ENCODE results near the gene CPNE1. TPM values are rescaled to one million over a fixed set of nuclear protein-coding genes. Genes with fewer than 3 reads are reported as not detected.
"Not testable (repeated sequence)": the region's sequence is repeated elsewhere in the genome, so short reads cannot be mapped to it uniquely, and the experiment has no call there.

The CPNE1 gene
- 72.4 and 84.6 TPM in 2 replicates for total RNA-seq (2014; rRNA removed; shearing (Covaris generic))
- 85.7 and 118 TPM in 2 replicates for polyA plus RNA-seq (2015; cell fraction: cytosol; rRNA removed)
- polyA plus RNA-seq (2015; cell fraction: nucleus; rRNA removed) = 408 and 473 TPM in 2 replicates

DNA sequence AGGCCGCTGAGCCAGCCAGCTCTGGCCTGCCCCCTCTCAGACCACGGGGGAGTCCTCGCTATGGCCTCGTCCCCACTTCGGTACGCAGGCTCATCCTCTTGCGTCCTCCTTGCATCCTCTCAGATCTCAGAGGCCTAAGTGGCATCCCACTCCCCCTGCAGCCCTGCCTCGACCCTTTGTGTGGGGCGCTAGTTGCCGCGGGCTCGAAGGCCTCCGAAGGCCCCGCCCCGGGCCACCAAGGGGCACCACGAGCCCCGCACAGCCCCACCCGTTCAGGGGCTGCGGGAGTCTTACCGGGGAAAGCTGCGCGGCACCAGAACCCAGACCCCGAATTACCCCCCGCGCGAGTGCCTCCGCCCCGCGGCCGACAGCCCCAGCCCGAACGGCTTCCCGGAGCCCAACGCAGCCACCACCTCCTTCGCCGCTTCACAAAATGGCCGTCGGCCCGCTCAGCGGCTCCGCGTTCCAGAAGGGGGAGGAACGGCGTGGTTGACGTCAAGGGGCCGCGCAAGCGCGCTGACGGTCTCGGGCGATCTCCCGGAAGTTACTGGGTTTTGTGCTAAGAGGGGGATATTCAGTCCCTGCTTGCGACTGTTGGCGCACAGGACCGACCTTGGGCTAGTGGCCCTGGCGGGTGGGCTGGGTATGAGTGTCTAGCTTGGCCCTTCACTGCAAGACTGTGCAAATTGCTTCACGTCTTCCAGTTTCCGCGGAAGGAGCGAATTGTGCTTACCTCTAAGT, at the start of gene CPNE1, which contains the start of gene RBM12:
CPNE1 (minus strand) TSS at position 435 of the 741 bp plus-strand sequence. CDS start 31,977 bp downstream, outside the sequence.
RBM12 (minus strand) TSS at position 435 of the 741 bp plus-strand sequence. CDS start 9,578 bp downstream, outside the sequence.
- peak; percentile 95 for DNase-seq (ENCODE audit: low read depth, low spot score)
- in situ Hi-C loops (cut with HindIII; ENCODE audit: low pct_unique_long_range_greater_than_20kb, low sequenced_read_pairs) = no loop called here

DNA sequence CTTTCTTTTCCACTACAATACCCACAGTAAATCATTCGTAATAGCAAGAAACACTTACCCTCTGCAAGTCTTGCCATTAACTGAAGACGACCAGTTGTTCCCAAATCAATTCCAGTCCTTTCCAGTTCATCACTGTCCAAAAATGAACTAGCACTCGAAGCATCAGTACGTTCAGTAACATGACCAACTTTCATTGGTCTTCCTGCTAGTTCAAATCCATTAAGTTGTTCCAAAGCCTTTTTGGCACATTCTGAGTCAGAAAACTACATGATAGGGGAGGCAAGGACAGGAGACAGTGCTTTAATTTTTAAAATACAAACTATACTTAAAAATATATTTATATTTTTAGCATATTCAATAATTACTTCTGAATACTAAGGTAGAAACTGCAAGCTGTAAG, 49.4 kb upstream of the CPNE1 start:
- no peak for DNase-seq (ENCODE audit: low read depth, low spot score)
- in situ Hi-C loops (cut with HindIII; ENCODE audit: low pct_unique_long_range_greater_than_20kb, low sequenced_read_pairs) = no loop called here

DNA sequence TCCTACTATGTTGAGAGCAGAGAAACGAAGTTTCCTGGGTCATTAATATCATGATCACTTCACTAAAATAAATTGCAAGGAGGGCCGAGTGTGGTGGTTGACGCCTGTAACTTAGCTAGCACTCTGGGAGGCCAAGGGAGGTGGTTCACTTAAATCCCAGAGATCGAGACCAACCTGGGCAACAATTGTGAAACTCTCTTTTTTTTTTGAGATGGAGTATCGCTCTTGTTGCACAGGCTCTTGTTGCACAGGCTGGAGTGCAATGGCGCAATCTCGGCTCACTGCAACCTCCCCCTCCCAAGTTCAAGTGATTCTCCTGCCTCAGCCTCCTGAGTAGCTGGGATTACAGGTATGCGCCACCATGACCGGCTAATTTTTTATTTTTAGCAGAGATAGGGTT, 48.4 kb upstream of the CPNE1 start:
- in situ Hi-C loops (cut with HindIII; ENCODE audit: low pct_unique_long_range_greater_than_20kb, low sequenced_read_pairs); DNase-seq (ENCODE audit: low read depth, low spot score): not testable (repeated sequence)

DNA sequence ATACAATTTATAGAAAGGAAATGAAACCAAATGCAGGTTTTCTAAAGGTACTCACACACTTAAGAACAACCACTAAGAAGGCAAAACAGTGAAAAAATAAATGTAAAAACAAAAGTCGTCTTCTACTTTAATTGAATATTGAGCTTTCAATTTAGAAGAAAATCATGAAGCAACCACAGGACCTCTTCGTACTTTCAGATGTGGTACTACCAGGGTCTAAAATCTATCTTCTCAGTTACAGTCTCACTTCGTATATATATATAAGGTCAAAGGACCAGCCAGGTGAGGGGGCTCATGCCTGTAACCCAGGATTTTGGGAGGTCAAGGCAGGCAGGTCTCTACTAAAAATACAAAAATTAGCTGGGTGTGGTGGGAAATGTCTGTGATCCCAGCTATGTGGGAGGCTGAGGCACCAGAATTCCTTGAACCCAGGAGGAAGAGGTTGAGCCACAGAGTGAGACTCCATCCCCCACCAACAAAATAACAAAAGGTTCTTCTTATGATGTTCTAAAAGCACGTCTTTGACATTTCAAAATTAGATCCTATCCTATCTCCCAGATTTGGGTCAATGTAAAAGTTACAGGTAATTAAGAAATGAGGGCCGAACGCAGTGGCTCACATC, 47.0 kb upstream of the CPNE1 start:
- in situ Hi-C loops (cut with HindIII; ENCODE audit: low pct_unique_long_range_greater_than_20kb, low sequenced_read_pairs) = no loop called here
- no peak for DNase-seq (ENCODE audit: low read depth, low spot score)

DNA sequence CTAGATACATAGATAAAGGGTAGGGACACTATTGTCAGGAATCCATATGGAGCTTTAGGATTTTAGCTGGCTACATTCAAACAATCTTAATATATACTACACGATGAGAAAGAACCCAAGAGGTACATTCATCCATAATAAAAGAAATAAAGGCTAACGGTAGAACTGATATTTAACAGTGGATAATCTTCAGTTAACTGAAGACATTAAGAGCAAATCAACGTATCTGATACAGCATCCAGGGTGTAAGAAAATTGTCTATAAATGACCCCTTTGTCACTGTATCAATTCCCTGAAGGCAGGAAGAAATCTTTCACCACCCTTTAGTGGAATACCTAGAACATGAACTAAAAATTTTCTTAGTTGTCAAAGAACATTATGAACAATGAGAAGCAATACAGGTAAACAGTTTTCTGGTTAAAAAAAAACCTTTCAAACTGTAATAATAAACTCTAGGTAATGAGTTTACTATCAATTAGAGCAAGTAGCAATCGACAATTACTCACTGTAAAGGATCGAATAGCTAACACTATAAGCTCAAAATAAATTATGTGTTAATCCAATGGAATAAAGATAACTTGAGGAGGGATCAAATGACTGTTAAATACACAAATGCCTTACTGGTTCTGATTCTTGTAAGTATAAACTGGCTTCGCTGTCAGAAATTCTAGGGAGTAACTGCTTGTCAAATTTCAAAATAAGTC, 46.3 kb upstream of the CPNE1 start:
- no peak for DNase-seq (ENCODE audit: low read depth, low spot score)
- in situ Hi-C loops (cut with HindIII; ENCODE audit: low pct_unique_long_range_greater_than_20kb, low sequenced_read_pairs) = no loop called here

DNA sequence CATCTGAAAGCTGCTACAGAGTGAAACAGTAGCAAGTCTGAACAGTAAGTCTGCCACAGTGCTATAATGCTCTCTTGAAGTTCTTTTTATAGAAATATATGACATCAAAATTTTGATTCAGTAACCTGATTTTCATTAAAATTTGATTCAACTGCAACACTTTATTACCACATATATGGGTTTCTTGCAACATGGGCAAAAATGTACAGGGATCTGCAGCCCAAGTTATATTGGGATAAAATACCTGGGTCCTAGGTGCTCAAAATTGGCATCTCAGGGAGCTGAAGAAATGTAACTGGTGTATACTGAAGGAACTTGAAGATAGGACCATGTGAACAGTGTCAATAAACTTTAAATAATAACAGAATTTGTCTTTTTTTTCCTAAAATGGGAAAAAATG, 45.3 kb upstream of the CPNE1 start:
- in situ Hi-C loops (cut with HindIII; ENCODE audit: low pct_unique_long_range_greater_than_20kb, low sequenced_read_pairs) = no loop called here

DNA sequence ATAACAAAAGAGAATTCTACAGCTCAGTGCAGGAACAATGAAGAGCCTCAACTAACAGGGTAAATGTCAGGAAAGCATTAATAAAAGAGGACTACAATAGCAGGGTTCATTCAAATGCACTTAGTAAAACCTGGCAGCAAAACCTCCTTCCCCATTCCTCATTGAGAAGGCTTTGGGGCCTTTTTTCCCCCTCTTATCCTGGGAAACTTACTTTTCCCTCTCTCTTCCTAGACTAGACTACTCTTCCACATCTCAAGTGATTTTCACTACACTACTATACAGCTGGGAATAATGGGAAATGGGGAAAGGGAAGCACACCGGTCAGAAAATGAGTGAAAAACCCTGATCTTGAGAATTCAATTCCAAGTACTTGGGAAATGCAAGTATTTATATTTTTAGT, 44.6 kb upstream of the CPNE1 start:
- in situ Hi-C loops (cut with HindIII; ENCODE audit: low pct_unique_long_range_greater_than_20kb, low sequenced_read_pairs) = no loop called here
- peak; percentile 30 for DNase-seq (ENCODE audit: low read depth, low spot score)

More for the DNA sequence above, 45.3 kb upstream of the CPNE1 start:
- DNase-seq (ENCODE audit: low read depth, low spot score) = no peak

DNA sequence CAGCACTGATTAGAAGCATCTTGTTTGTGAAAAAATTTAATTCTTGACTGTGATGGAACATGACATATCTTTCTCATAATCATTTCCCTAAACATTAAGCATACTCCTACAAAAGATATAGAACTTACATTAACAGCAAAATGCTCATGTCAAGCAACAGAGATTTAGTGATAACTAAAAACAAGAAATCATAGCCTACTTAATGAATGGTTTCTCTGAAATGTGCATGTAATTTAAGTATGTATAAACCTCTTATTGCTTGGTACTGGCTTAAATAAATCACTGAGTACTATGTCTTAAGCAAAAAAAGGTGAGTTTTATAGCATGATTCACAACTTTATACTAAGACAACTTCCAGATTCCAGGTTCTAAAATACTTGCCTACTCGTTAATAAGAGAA, 43.8 kb upstream of the CPNE1 start:
- no peak for DNase-seq (ENCODE audit: low read depth, low spot score)
- in situ Hi-C loops (cut with HindIII; ENCODE audit: low pct_unique_long_range_greater_than_20kb, low sequenced_read_pairs) = no loop called here

DNA sequence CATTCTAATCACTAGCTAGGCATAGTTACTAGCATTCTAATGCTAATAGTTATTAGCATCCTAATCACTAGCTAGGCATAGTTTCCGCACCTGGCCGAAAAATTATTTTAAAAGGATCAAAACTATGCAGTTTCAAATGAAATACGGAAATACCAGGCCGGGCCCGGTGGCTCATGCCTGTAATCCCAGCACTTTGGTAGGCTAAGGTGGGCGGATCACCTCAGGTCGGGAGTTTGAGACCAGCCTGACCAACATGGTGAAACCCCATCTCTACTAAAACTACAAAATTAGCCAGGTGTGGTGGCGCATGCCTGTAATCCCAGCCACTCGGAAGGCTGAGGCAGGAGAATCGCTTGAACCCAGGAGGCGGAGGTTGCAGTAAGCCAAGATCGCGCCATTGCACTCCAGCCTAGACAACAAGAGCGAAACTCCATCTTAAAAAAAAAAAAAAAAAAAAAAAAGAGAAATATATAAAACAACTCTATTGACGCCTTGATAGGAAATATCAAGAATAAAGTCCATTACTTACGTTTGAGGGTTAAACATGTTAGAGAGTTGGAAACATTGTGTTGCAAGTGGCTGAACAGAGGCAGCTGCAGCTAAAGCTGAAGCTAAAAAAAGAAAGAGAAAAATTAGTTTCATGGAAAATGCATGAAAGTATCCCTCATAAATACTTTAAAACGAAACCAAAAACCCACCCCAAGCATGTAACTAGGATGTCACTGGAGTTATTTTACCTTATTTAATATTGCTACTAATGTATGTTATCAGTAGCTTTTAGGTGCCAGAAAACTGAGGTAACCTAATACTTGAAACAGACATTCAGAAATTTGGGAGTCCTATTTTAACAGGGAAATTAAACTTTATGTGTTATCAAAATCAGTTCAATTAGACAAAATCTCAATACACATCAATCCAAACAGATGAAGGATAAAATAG, 42.2 kb upstream of the CPNE1 start:
- in situ Hi-C loops (cut with HindIII; ENCODE audit: low pct_unique_long_range_greater_than_20kb, low sequenced_read_pairs); DNase-seq (ENCODE audit: low read depth, low spot score): not testable (repeated sequence)

DNA sequence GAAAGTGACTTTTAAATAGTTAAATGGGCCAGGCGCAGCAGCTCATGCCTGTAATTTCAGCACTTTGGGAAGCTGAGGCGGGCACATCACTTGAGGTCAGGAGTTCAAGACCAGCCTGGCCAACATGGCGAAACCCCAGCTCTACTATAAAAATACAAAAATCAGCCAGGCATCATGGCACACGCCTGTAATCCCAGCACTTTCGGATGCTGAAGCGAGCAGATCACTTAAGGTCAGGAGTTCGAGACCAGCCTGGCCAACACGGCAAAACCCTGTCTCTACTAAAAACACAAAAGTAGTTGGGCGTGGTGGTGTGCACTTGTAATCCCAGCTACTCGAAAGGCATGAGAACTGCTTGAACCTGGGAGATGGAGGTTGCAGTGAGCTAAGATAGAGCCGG, 41.2 kb upstream of the CPNE1 start:
- in situ Hi-C loops (cut with HindIII; ENCODE audit: low pct_unique_long_range_greater_than_20kb, low sequenced_read_pairs); DNase-seq (ENCODE audit: low read depth, low spot score): not testable (repeated sequence)

DNA sequence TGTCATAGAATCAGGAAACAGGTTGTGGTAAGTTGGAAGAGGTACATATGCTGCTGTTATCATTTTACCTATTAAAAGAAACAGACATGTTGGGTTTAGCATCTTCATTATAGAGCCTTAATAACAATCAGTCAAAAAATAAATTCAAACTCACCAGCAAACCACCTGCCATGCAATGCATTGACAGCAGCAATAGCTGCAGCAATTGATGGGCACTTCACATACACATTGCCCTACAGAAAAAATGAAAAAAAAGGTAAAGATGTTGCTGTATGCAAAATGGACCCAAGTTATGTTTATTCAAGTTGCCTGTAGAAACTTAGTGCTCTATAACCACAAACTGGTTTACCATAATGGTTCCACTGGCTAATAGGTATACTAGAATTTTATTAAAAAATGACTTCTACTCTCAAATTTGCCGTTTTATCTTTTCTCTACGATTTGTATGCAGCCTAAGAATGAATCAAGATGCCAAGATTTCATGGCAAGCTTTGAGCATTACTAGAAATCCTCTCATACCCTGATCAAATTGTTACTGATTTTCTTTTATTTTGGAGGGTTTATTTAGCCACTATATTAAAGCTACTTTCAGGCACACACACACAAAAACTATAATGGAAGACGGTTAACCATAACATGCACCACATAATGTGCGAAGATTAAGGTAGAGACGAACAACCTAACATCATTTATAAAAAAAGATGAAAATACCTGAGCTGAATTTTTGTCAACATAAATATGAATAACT, 40.0 kb upstream of the CPNE1 start:
- in situ Hi-C loops (cut with HindIII; ENCODE audit: low pct_unique_long_range_greater_than_20kb, low sequenced_read_pairs) = no loop called here
- DNase-seq (ENCODE audit: low read depth, low spot score) = no peak

DNA sequence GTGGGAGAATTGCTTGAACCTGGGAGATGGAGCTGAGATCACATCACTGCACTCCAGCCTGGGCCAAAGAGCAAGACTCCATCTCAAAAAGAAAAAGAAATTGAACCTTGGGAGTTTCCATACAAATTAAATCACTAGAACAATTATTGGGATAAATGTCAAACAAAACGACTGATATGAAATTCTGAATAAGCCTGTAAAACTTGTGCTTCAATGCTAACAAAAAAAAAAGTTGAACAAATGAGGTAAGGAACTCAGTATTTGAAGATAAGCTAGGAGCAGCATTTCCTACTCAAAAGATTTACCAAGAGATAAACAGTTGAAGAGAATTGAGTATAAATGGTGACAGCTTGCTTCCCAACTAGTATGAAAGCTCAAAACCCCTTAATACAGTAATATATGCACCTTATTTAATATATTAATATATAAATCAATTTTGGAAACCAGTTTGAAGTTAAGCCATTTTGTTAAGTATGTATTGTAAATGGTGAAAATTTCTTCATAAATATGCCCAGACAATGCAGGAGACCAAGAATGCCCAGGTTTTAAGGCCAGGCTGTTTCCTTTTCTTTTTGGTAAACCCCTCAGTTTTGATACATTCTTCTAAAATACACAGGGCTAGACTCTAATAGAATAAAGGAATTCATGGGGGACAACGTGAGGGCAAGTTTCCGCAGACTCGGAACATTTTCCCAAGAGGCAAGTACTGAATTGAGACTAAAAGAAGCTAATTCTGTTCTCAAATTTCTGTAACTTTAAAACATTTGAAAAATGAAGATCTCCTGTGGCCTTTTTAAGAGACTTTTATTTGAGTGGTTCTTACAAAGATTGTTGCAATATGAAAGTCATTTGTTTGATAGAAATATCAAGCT, 38.4 kb upstream of the CPNE1 start:
- DNase-seq (ENCODE audit: low read depth, low spot score) = no peak
- in situ Hi-C loops (cut with HindIII; ENCODE audit: low pct_unique_long_range_greater_than_20kb, low sequenced_read_pairs) = no loop called here

DNA sequence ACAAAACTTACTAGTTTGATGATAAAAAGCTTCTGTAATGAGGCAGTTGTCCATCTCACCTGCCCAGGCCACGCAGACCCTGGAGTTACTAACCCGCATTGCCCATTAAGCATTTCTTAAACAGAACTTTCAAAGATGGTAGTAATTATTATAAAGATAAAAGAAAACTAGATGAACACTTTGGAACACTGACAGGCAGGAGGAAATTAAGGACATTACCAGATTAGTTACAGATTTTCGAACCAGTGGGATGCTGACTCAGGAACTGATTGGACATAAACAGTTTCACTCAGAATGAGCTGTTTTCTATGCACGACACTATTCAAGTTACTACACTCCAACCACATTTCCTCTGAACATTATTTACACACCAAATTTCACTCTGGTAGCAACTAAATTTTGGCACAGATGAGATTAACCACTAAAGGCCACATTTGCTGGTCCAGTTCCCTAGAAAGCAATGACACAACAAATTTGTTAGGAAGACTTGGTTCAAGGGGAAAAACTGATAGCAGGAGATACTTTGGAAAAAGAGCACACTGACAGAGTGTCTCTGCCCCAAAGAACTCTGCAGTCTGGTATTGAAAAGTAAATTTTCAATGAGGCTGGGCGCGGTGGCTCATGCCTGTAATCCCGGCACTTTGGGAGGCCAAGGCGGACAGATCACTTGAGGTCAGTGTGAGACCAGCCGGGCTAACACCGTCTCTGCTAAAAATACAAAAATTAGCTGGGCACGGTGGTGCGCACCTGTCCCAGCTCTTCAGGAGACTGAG, 37.5 kb upstream of the CPNE1 start:
- in situ Hi-C loops (cut with HindIII; ENCODE audit: low pct_unique_long_range_greater_than_20kb, low sequenced_read_pairs) = no loop called here
- no peak for DNase-seq (ENCODE audit: low read depth, low spot score)

DNA sequence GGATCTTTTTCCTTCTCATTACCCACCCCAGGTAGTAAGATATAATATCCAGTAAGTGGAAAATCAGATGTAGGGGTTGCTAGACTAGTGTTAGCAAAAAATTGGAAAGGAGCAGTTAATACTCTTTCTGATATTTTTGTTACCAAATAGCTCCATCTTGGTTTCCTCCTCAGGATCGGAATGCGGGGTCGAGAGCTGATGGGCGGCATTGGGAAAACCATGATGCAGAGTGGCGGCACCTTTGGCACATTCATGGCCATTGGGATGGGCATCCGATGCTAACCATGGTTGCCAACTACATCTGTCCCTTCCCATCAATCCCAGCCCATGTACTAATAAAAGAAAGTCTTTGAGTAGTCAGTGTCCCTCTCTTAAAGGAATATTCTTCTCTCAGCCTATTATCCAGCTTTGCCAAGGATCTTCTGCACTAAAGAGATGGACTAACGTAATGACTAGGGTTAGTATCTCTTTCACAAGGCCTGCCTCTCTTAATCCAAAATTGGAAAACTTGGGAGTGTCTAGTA, 36.0 kb upstream of the CPNE1 start:
- in situ Hi-C loops (cut with HindIII; ENCODE audit: low pct_unique_long_range_greater_than_20kb, low sequenced_read_pairs) = no loop called here
- DNase-seq (ENCODE audit: low read depth, low spot score) = peak; percentile 38
